Liver (tissue), 3 donors: ENCODE results near the gene TMEM244.

Source experiments
- FOXA1 ChIP-seq: IDR thresholded peaks from 2 replicates; pipeline ENCODE4 v1.6.1; 2016; ENCODE audit warnings: antibody characterized with exemption
- GABPA ChIP-seq, 2 donors: IDR thresholded peaks in 1 of 2; conservative IDR thresholded peaks in 1 of 2; 2 replicates each; pipeline ENCODE4 v1.6.1; 2016; ENCODE audit warnings: antibody characterized with exemption in 2 of 2, mild to moderate bottlenecking in 1 of 2, moderate library complexity in 1 of 2
- NR2F2 ChIP-seq: IDR thresholded peaks from 2 replicates; pipeline ENCODE4 v1.6.1; 2016; ENCODE audit warnings: antibody characterized with exemption
- RAD21 ChIP-seq, 2 donors: IDR thresholded peaks; 2 replicates each; pipeline ENCODE4 v1.6.1; 2016; ENCODE audit warnings: antibody characterized with exemption in 2 of 2, mild to moderate bottlenecking in 2 of 2
- REST ChIP-seq: IDR thresholded peaks from 2 replicates; pipeline ENCODE4 v1.6.1; 2016; ENCODE audit warnings: antibody characterized with exemption, mild to moderate bottlenecking
- YY1 ChIP-seq: IDR thresholded peaks from 2 replicates; pipeline ENCODE4 v1.6.1; 2016; ENCODE audit warnings: antibody characterized with exemption, mild to moderate bottlenecking
- TF ChIP-seq, protein P1 (sequence below): fragments of 150-350 bp; IDR thresholded peaks from 2 replicates; pipeline ENCODE4 v1.5.1; 2017; ENCODE audit warnings: improper control_type of control experiment, low read depth, low read length; ENCODE audit not compliant: missing input control
- TF ChIP-seq, protein P2 (sequence below): IDR thresholded peaks from 2 replicates; pipeline ENCODE4 v1.6.1; 2016; ENCODE audit warnings: antibody characterized with exemption
- TF ChIP-seq, protein P3 (sequence below): IDR thresholded peaks from 2 replicates; pipeline ENCODE4 v1.6.1; 2016; ENCODE audit warnings: antibody characterized with exemption
- donor health status: healthy.
- donor health status: healthy.

GRCh38 chr6:129860908-129861665 lies at the start of gene TMEM244:
- TF ChIP-seq, protein P1, sequence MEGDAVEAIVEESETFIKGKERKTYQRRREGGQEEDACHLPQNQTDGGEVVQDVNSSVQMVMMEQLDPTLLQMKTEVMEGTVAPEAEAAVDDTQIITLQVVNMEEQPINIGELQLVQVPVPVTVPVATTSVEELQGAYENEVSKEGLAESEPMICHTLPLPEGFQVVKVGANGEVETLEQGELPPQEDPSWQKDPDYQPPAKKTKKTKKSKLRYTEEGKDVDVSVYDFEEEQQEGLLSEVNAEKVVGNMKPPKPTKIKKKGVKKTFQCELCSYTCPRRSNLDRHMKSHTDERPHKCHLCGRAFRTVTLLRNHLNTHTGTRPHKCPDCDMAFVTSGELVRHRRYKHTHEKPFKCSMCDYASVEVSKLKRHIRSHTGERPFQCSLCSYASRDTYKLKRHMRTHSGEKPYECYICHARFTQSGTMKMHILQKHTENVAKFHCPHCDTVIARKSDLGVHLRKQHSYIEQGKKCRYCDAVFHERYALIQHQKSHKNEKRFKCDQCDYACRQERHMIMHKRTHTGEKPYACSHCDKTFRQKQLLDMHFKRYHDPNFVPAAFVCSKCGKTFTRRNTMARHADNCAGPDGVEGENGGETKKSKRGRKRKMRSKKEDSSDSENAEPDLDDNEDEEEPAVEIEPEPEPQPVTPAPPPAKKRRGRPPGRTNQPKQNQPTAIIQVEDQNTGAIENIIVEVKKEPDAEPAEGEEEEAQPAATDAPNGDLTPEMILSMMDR = no peak
- no peak for TF ChIP-seq RAD21 (IDR thresholded peaks at IDR 0.05)
- TF ChIP-seq REST = no peak
- no peak for TF ChIP-seq YY1
- TF ChIP-seq, protein P2, sequence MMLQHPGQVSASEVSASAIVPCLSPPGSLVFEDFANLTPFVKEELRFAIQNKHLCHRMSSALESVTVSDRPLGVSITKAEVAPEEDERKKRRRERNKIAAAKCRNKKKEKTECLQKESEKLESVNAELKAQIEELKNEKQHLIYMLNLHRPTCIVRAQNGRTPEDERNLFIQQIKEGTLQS = no peak
- TF ChIP-seq FOXA1 = no peak
- TF ChIP-seq, protein P3, sequence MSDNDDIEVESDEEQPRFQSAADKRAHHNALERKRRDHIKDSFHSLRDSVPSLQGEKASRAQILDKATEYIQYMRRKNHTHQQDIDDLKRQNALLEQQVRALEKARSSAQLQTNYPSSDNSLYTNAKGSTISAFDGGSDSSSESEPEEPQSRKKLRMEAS = no peak
- TF ChIP-seq NR2F2 = no peak
- TF ChIP-seq GABPA (IDR thresholded peaks at IDR 0.05 in 1 of 2, conservative IDR thresholded peaks at IDR 0.05 in 1 of 2) = no peak
